GM20431 (cell line): Measurements from ENCODE around the gene BANP.
"Not testable (repeated sequence)": the region's sequence is repeated elsewhere in the genome, so short reads cannot be mapped to it uniquely, and the experiment has no call there.

ENCODE experiments used
- in situ Hi-C: fragments of 300-500 bp; cut with MseI, MboI; formaldehyde crosslinking; loops from one replicate; pipeline ENCODE4 v1.15.0; 2020; ENCODE audit warnings: low sequenced_read_pairs; ENCODE audit not compliant: unreplicated experiment

The BANP gene

DNA sequence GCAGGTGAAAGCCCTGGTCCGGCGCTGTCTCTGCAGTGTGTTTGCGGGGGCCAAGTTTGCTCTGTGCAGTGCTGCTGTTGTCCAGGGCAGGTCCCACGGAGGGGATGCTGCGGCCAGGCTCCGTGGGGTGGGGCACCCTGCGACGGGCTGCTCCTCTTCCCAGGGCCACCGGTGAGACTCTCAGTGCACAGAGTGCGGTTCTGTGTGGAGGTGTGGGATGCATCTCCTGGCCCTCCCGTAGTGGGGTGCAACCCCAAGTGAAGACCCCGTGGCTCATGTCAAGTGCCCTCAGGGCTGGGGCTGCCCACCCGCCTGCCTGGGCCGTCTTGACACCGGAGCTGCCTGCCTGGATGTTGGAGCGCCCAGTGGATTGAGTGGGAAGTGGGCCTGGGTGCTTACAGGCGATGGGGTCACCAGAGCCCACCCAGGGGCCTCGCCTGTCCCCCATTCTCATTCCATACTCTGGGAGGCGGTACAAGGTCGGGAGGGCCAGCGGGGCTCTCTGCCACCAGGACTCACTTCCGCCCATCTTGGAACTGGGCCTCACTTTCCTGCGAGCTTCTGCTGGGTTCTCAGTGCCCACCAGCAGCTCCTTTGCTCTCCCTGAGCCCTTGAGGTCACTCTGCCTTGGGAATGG lies 119.9 kb downstream of the BANP start:
- in situ Hi-C loops: no loop called here

DNA sequence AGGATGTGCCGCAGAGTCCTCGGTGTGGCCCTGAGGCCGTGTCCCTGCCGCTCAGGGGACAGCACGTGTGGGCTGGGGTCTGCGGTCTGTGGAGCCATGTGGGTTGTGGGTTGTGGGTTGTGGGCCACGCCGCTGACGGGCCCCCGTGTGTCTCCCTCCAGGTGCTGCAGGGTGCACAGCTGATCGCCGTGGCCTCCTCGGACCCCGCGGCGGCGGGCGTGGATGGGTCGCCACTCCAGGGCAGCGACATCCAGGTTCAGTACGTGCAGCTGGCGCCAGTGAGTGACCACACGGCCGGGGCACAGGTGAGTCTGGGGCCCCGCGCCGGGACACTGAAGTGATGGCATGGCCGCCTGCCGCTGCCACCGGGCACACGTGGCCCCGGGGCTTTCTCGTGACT lies 120.7 kb downstream of the BANP start:
- in situ Hi-C loops: no loop called here

DNA sequence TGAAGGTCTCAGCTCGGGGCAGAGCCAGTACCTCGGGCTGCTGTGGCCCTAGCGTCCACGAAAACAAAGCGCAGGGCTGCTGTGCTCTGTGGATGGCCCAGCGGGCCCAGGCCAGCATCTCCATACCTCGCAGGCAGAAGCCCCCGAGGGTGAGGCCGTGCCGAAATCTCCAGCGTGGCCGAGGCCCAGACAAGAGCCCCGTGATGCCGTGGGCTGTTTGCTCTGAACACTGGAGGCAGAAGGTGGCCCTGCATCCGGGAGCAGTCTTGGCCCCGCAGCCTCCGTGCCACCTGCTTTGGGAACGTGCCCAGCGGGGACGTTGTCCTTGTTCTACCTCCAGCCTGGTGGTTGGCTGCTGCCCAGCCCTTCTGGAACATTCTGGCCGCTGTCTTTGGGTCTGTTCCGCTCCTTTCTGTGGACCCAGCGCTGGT lies 121.4 kb downstream of the BANP start:
- in situ Hi-C loops: no loop called here

DNA sequence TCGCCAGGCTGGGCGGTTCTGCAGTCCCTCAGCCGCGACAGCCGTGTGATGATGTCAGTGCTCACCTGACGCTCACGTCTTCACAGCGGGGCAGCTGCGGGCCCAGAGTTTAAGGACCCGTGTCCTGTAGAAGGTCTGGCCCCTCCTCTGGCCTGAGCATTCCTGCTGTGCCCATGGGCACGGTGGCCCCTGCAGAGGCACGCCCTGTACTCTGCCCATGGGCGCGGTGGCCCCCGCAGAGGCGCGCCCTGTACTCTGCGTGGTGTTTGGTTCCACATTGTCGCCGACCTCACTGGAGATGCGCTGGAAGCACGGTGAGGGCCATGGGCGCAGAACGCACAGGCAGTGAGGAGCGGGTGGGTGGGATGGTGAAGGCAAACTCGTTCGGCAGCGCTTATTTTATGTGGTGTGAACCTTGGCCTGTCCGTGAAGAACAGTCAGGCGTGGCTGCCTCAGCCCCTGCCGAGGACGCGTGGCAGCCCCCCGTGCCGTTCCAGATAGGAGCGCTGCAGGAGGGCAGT lies 122.0 kb downstream of the BANP start:
- in situ Hi-C loops: no loop called here

DNA sequence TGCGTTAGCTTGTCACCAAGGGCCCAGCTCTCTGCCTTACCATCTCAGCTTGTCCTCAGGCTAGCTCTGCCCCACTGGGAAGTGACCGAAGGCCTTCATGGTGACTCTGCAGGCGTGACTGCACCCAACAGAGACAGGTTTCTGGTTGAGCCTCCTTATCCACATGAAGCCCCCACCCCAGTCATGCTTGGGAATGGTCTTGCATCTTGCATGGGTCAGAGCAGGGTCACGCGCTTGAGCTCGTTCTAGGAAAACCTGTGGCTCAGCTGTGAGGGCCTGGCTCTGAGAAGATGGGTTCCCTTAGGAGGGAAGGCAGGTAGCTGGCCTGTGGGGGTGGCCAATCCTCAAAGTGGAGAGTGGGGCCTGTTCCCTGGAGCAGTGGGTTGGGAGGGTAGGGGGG lies 122.8 kb downstream of the BANP start:
- in situ Hi-C loops: no loop called here

DNA sequence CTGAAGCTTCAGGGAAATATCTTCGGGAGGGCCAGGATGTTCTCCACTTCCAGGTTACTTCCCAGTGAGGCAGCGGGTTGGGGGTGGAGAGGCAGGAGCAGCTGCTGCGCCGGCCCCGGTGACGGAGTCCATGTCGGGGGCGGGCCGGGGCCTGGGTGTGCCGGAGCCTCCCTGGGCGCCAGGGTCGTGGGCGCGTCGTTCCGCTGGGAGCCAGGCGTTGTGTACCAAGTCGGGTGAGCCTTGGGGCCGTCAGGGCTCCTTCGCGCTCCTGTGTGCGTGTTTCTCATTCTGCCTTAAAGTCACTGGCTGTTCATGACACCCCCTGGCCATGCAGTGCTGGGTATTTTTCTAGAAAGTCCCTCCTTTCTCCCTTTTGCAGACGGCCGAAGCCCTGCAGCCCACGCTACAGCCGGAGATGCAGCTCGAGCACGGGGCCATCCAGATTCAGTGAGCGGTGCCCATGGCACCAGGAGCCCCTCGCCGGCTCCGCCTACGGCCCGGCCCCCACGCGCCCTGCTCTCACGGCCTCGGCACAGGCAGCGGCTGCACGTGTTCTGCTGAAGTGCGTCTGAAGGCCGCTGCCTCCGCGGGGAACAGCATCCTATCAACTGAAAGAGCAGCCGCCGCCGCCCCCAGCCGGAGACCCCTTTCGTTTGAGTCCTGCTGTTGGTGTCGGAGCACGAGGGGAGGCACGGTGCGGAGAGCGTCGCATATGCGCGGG lies 125.1 kb downstream of the BANP start:
- in situ Hi-C loops: no loop called here

DNA sequence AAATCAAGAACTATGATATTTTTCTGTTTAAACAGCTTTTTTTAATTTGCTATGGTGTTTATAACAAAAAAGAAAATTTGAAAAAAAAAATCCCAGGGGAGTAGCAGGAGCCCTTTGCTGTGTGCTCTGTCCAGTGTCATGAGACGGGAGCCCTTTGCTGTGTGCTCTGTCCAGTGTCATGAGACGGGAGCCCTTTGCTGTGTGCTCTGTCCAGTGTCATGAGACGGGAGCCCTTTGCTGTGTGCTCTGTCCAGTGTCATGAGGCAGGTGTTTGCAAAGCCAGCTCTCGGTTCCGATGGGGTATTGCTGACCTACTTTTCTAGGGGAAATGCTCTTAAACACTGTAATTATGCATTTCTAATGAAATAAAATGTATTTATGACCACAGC lies 125.7 kb downstream of the BANP start:
- in situ Hi-C loops: not testable (repeated sequence)

DNA sequence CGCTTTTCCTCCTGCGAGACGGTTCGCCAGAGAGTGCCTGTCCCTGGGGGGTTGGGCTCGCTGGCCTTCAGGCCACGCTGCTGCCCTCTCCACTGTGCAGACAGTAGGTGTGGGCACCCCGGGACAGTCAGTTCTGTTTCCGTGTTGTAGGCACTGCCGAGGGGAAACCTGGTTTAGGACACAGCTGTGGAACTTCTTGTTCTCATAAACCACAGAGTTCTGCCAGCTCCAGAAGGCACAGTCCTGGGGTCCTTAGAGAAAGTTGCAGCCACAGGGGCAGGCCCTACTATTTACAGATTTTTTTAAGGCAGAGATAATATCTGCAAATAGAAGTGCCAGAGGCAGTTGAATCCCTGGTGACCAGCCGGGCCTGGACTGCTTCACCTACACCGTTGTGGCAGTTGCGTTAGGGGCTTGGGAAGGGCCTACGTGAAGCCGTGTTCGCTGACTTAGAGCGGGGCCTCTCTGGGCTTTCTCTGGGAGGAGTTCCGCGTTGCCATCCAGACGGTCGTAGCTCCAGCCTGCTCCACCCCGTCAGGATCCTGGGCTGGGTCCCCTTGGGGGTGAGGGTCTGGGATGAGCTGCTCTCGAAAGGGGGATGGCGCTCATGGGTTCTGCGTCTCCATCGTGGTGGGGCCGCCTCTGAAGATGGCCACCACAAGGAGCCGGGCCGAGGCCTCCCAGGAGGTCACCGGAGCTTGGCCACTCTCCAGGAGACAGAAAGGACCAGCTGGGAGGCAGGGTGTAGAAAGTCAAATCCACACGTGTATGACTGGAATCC lies 126.3 kb downstream of the BANP start:
- in situ Hi-C loops: no loop called here

DNA sequence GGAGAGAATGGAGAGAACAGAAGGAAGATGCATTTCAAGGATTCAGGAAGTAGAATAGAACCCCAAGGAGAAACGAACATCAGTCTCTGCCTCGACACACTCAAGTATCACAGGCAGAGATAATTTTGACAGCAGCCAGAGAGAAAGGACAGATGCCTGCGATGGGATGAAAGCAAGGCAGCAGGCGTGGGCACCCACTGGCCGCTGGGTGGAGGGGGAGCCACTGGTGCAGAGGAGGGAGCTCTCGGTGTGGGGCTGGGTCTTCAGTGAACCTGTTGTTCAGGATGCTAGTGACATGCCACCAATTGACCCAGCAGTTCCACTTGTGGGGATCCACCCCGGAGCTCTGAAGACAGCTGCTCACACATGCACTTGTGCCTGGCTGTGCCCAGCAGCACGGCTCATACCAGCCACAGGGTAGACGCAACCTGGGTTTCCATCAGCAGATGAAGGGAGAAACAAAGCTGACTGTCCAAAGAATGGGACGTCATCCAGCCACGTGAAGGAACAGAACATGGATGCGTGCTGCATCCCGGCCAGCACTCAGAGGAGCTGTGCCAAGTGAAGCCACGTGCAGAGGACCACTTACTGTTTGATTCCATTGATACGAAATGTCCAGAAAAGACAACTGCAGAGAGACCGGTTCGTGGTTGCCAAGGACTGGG lies 127.0 kb downstream of the BANP start:
- in situ Hi-C loops: no loop called here

DNA sequence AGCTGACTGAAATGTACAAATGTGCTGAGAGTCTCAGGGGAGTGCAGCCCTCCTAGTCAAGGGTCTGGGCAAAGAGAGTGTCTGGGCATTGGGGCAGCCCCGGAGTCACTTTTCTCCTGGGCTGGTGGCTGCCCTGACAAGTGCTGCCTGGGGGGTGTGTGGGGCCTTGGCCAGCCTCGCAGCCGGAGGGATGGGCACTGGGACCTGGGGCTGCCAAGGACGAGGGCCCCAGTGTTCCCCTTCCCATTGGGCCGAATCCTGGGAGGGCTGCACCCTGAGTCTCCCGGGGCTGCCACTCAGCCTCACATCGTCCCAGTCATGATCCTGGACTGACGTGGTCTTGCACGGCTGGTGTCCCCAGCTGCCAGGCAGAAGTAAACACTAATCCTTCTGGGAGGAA lies 132.3 kb downstream of the BANP start:
- in situ Hi-C loops: no loop called here

DNA sequence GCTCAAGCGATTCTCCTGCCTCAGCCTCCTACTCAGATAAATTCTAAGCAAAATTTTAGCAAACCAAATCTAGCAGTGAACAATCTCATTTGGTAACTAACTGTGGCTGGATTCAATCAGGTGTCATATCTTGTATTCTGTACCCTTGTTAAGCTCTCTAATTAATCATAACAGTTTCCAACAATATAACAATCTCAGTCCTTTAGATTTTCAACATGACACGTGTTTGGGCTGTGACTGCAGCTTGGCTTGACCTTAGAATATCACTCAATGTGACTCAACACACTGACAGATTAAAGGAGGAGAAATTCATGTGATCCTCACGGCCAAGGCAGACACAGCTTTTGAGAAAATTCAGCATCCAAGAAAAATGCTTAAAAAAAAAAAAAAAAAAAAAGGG lies 133.6 kb downstream of the BANP start:
- in situ Hi-C loops: no loop called here

DNA sequence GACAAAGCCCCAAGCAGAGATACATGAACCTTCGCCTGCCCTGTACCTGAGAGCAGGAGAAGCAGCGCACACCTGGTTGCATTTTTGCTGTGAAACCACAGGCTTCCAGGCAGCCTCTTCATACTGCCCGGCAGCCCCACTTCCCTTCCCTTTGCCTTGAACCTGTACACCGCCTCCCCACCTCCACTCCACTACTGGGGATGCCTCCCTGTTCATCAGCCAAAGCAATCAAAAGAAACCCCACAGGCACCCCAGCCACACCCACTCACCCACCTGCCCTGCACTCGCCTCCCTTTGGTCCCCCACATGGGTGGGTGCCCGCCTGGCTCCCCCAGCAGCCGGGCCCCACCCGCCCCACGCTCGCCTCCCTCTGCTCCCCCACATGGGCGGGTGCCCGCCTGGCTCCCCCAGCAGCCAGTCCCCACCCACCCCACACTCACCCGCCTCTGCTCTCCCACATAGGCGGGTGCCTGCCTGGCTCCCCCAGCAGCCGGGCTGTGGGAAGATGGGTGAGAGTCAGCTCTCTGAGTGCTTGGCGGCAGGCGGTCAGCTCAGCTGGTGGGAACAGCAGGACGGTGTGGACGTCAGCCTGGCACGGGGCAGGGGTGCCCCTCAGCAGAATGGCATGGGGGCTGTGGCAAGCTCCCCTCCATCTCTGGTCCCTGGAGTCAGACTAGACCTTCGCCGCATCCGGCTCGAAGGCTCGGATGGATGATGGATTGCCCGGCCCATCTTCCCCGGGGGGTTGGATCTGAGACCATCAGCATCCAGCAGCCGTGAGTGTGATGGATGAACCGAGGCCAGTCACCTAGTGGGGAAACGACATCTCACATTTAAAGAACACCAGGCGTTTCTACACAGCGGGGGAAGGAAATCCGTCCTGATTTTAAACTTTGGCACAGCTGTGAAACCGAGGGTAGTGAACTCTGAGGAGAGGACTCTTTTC lies 135.6 kb downstream of the BANP start:
- in situ Hi-C loops: no loop called here

DNA sequence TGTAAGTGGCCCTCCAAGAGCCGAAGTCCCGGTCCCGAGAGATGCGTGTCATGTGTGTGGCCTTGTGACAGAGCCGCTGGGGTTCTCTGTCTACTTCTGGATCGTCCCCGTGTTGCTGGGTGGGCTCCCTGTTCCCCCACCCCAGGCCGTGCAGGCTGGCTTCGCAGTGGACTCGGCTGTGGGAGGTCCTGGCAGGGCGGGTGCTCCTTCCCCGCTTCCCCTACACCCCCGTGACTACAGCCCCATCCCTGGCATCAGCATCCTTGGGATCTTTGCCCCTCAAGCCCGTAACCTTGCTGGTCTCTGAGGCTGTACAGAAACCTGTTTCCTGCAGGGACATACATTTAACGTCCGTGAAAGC lies 136.3 kb downstream of the BANP start:
- in situ Hi-C loops: no loop called here

DNA sequence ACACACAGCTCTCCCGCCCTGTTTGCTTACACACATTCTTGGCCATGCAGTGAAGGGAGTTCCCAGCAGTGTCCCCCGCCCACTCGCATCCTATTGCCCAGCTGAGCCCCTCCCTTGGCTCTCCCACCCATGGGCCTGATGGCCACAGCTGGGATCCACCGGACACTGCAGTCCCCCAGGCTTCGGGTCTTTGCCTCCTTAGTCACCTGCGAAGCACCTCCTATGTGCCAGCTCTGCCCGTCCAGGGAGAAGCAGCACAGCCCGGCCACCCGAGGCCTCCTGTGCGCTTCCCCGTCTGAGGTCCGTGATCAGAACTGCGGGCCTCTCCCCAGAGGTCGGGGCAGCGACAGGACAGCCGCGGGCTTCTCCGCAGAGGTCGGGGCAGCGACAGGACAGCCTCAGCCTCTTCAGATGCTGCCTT lies 136.9 kb downstream of the BANP start:
- in situ Hi-C loops: no loop called here

DNA sequence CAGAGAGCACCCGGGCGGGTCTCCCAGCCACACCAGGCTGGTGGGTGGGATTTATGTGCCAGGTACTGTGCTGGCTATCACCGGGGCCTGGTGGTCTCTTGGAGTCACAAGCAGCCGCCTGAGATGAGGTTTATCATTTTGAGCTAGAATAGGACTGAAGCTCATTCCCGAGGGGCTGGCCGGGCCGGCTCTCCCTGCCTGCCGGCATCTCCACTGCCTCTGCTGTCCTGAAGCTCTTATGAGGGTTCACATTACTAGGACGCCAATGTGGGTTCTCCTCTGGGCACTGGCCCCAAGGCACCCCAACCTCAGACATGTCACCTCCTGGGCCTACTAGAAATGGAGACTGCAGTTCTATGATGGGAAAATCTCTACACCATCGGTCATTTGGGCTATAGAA lies 137.4 kb downstream of the BANP start:
- in situ Hi-C loops: not testable (repeated sequence)

DNA sequence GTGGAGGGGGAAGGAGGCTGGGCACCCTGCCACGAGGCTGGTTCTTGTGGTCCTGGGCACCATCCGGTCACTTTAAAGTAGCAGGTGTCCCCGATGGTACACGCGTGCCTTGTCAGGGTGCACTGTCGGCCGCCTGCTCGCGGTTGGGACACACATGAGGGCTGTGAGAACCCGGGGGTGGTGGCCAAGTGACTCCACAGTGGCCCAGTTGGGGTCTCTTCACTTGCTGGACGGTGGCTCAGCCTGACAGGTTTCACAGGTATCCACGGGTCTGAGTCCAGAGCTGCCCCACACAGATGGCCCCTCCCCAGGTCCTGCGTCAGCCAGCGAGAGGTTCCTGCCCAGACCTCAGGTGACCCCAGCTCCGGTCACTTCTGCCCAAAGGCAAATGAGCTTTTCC lies 137.8 kb downstream of the BANP start:
- in situ Hi-C loops: not testable (repeated sequence)

DNA sequence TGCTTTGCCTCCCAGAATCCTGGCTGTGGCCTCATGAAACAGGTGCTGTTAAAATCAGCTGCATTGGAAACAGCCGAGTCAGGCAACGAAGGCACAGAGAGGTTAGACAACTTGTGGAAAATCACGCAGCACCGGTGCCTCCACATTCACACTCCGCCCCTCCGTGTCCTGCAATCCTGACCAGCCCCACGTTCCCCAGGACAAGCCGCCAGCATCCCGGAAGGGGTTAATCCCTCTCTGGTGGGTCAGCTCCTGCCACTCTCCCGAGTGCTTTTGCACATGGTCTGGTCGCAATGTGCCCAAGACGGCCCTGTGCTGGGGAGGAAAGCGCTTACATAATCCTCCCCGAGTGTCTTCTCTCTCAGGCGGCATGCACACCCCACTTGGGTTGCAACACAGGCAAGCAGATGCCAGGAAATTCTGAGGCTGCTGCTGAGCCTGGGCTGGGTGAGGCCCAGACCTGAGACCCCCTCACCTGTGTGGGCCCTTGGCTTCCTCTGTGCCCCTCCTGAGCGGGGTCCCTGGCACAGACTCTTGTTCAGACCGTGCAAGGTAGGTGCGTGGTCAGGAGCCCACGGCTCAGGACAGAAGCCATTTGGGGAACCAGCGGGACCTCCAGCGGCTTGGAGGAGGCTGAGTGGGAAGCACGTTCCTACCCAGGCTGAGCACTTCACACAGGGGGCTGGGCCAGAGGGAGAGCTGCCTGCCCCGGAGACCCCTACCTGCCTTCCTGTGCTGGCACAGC lies 138.6 kb downstream of the BANP start:
- in situ Hi-C loops: not testable (repeated sequence)

DNA sequence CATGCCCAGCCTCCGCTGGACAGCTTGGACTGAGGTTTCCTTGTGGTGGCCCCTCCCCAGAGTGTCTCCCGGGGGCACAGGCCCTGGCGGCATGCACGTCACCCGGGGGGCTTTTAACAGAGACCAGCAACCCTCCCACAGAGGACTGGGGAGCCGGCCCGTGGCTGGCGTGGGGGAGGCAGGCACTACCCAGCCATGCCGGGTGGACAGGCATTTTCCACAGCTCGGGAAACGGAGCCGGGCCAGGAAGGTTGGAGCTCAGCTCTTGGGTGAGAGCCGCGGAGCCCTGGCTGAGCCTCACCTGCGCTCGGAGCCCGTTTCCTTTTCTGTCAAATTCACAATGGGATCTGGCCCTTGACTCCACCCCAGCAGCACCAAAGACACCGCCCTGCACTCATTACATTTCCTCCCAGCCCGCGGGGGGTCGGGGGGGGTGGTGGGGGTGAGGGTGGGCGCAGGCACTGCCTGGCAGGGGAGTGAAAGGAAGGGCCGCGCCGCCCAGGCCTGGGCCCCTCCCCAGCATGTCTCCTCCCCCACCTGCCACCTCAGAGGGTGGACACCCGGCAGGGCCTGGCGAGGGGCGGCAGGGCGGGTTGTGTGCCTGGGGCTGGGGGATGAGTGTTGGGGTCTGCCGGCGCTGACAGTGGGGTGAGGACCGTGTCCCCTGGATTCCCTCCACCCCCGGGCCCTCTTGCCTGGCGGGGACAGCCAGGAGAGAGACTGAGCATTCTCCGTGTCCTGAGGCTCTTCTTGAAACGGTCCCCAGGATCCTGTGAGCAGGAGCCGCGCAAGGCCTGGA lies 139.3 kb downstream of the BANP start:
- in situ Hi-C loops: not testable (repeated sequence)
